Left cardiac atrium (tissue), 4 donors: ENCODE data around the gene DEUP1. TPM values are rescaled to one million over a fixed set of nuclear protein-coding genes. Genes with fewer than 3 reads are reported as not detected.

Experiments
- ATAC-seq, 2 donors: fragments of 200-7000 bp; cut with Tn5 transposase; one replicate each; pipeline ENCODE4 v1.9.1; 2020; ENCODE audit warnings: mild to moderate bottlenecking in 2 of 2, moderate library complexity in 2 of 2
- DNase-seq: peaks from one replicate; pipeline ENCODE4 v3.0.0-alpha.2; 2020
- intact Hi-C, 2 donors: fragments of 100-400 bp; cut with DNase I; formaldehyde crosslinking; loops; one replicate each; pipeline versions ENCODE4 v1.14.1 to v1.15.1; 2022 to 2023
- total RNA-seq, 2 donors: library from RNA; stranded (reverse); fragmentation: NEBNext Ultra II Directional; extraction: Animal tissue kit (Norgen Biotek cat#: 25700); gene quantifications; one replicate each; pipeline ENCODE4 v1.2.1, GENCODE V29; 2021
- donor health status: DM: no; HTN: yes; CAD: no.
- donor health status: DM: no; HTN: yes; CAD: no; lungs with severe emphysema.
- donor health status: DM: yes; HTN: yes; CAD: no.
- donor health status: Dilated cardiomyopathy.

The DEUP1 gene
- total RNA-seq, 2 donors from 2014 or later: not detected

GRCh38 chr11:93464927-93465540 is 134.5 kb downstream of the DEUP1 start:
- ATAC-seq: no peak
- no peak for DNase-seq
- intact Hi-C loops: no loop called here

- no peak for ATAC-seq
- intact Hi-C loops: no loop called here
- DNase-seq: no peak
These were observed 136.5 kb downstream of the DEUP1 start for GRCh38 chr11:93467054-93467453.

DNA sequence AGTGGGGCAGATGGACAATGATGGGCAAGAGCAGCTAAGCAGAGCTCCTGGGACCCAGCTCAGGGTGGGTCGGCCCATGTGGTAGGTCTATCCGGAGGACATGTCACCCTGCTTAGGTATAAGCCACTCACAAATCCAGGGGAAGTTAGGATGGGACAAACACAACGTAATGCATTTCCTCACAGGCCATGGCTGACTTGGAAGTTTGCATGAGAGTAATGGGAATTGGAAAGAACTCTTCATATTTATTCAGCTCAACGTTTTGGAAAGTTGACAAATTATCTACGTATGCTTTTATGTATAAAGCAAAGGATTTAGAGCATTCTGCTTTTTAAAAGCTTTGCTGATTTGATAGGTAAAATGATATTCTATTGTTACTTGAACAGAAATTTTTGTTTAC is 137.7 kb downstream of the DEUP1 start:
- ATAC-seq (no peak), DNase-seq (no peak)
- intact Hi-C loops: no loop called here

DNA sequence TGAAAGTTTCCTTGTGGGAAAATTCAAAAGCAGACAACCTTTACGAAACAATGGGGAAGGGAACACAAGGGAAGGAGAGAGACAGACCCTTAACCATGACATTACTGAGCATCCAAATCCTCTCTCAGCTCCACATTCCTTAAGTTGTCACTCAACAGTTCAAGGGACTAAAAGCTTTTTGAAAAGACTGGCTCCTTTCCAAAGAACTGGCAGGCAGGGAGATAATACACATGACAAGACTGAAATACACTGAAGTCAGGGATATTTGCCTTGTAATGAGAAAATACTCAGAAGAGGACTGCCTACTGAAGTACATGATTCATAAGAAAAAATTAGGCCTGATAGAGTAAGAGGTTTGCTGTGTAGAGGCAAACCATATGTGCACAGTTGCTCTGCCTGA is 143.6 kb downstream of the DEUP1 start:
- DNase-seq: no peak
- intact Hi-C loops: no loop called here
- peak in 1 of 2 donors; percentile 30 for ATAC-seq

- ATAC-seq (no peak), DNase-seq (no peak)
- intact Hi-C loops: no loop called here
These were observed 146.3 kb downstream of the DEUP1 start for GRCh38 chr11:93476796-93477195.

DNA sequence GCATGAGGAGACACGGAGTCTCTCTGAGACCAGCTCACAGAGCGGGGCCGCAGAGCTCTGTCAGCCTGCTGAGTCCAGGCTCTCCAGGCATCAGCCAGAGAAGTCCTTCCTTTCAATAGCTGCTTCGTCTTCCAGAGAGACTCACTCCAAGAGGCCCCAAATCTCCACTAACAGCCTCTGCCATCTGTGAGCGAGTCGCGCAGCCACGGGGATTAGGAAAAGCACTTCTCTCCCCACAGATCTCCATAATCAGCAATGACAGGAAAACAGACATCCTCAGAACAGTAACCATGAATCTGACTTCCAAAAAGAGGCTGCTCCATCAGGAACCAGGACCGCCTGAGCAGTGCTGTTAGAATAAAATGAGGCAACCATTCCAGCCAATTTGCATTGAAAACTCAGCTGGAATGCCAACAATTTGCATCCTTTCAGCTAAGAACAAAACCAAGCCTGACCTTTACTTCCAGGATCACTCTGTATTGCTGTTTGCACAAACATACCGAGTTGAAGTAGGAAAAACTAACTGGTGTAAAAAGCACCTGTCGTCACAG is 147.2 kb downstream of the DEUP1 start:
- no peak for DNase-seq
- ATAC-seq: peak in 1 of 2 donors; percentile 20
- intact Hi-C loops: no loop called here

GRCh38 chr11:93478841-93479240 is 148.3 kb downstream of the DEUP1 start:
- intact Hi-C loops: no loop called here
- no peak for DNase-seq
- ATAC-seq: no peak

DNA sequence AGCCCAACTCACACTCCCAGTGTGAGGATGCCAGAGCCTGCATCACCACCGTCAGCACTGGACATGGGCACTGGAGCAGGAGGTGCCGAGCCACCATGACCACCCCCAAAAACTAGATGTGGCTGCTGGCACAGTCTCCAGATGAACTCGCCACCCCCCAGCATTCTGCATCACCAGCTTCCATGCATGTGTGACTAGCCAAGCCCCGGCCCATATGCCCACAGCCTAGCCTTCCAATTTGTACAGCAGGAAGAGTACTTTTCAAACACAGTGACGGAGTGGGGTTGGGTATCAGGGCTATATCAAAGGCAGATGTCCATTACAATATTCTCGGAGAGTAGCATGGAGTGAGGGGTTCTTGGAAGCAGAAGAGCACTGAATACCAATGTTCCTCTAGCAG is 149.7 kb downstream of the DEUP1 start:
- ATAC-seq (no peak), DNase-seq (no peak)
- intact Hi-C loops: loop anchor here in 1 of 2 donors (10.0 kb wide), 1 partner anchor 65 kb away; the partner anchor contains the start of gene SMCO4

DNA sequence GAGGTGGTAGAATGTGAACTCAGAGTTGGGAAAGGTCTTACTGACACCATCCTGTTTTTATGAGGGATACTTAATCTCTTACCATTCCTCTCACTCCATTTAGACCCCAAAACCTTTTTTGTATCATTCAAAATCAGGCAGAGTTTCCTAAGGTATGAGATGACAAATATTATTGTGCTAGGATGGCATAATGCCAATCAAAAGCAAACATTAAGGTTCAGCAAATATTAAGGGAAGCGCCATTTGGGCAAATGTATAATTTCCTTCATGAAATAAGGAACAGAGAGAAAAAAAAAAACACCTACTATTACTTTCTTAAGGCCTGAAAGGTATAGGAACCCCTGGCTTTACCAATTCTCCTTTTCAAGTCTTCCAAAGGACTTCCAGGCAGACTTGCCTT is 150.2 kb downstream of the DEUP1 start:
- DNase-seq (no peak), ATAC-seq (no peak)
- intact Hi-C loops: loop anchor here in 1 of 2 donors (10.0 kb wide), 1 partner anchor 64 kb away; the partner anchor contains the start of gene SMCO4

DNA sequence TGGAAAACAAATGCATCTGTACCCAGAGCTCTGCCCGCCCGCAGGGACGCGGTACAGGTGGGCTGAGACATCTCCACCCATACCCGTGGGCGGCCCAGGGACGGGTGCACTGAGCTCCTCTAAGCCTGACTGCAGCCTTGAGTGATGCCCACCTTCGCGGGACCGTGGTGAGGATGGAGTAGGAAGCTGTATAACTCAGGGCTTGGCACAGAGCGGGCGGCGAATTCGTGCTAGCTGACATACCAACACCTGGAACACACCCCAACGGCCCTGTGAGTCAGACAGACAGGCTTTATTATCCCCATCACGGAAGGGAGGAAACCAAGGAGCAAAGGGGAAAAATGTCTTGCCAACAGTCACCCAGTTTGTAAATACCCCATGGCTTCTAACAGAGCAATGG is 150.7 kb downstream of the DEUP1 start:
- intact Hi-C loops: loop anchor here in 1 of 2 donors (10.0 kb wide), 1 partner anchor 64 kb away; the partner anchor contains the start of gene SMCO4
- DNase-seq: no peak
- no peak for ATAC-seq

- no peak for DNase-seq
- intact Hi-C loops: loop anchor here in 1 of 2 donors (10.0 kb wide), 1 partner anchor 63 kb away; the partner anchor contains the start of gene SMCO4
- peak; percentile 12 to 44 for ATAC-seq
These were observed 151.2 kb downstream of the DEUP1 start for GRCh38 chr11:93481696-93482095.

GRCh38 chr11:93482556-93482955 is 152.0 kb downstream of the DEUP1 start:
- intact Hi-C loops: loop anchor here in 1 of 2 donors (10.0 kb wide), 1 partner anchor 62 kb away; the partner anchor contains the start of gene SMCO4

GRCh38 chr11:93484716-93485115 is 154.2 kb downstream of the DEUP1 start:
- intact Hi-C loops: loop anchor here in 1 of 2 donors (10.0 kb wide), 1 partner anchor 60 kb away; the partner anchor contains the start of gene SMCO4
- DNase-seq (no peak), ATAC-seq (no peak)

More at GRCh38 chr11:93482556-93482955, 152.0 kb downstream of the DEUP1 start:
- DNase-seq: no peak
- peak in 1 of 2 donors; percentile 17 for ATAC-seq

DNA sequence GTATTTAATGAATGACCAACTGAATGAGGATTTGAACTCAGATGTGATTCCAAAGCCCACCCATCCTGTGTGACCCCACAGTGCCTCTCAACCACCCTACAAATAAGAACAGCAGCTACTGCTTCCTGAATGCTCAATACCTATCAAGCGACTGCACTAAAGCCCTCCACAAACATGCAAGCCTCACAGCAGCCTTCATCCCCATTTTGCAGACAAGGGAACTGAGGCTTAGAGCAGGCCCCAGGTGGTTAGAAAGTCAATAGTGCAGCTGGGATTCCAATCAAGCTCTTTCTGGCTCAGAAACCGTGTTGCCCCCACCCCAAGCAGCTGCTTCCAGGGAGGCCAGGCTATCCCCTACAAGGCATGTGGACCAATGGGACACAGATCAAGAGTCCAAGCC is 155.4 kb downstream of the DEUP1 start:
- no peak for ATAC-seq
- intact Hi-C loops: loop anchor here in 1 of 2 donors (10.0 kb wide), 1 partner anchor 59 kb away; the partner anchor contains the start of gene SMCO4
- DNase-seq: no peak

DNA sequence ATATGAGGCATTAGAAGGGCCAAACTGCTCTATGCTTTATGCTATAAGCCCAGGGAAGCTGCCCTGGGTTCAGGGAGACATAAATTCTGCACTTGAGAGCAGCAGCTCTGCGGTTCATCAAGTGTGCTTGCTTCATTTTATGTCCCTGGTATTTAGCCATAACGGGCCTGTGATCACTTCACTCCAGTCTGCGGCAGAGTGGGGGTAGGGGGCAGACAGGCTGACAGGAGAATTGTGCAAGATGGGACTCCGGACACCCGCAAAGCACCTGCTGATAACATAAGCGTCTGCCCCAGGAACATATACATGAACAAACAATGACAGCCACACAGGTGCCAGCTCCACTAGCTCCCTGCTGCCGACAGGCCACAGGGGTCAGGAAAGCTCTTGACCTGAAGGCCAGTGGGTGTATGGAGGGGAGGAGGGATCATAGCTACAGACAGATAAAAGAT is 156.5 kb downstream of the DEUP1 start:
- intact Hi-C loops: loop anchor here in 1 of 2 donors (10.0 kb wide), 1 partner anchor 58 kb away; the partner anchor contains the start of gene SMCO4
- ATAC-seq (peak; percentile 45 to 59), DNase-seq (no peak)

Other genes starting within 250 kb of the DEUP1 start
- gene SLC36A4, start 132.8 kb upstream of the DEUP1 start, total RNA-seq: 10 to 100 TPM; 12.3 to 17.5 TPM
- gene SMCO4, start 212.6 kb downstream of the DEUP1 start, total RNA-seq: 10 to 100 TPM; 35.9 to 40.7 TPM